ENCODE measurements around the gene EGR1. TPM values are rescaled to one million over a fixed set of nuclear protein-coding genes. Genes with fewer than 3 reads are reported as not detected.

Gene EGR1
- polyA plus RNA-seq, 1 donor from 2014 or later: 15.6 TPM

GRCh38 chr5:138466125-138466899 is 1.0 kb downstream of the EGR1 start:
- H3F3A ChIP-seq (ENCODE audit: insufficient read depth, low read length, poor library complexity, severe bottlenecking): no peaks in the 10 kb centered on the region
- H3K79me2 ChIP-seq (replicated peaks; ENCODE audit: insufficient read depth, low read length): no peaks in the 10 kb centered on the region
- H3K4me3 ChIP-seq (ENCODE audit: low read length): peak overlapping the region; percentile 84
- H3K27ac ChIP-seq (ENCODE audit: low read length): peak overlapping the region; percentile 71
- H3K27me3 ChIP-seq (ENCODE audit: insufficient read depth, low read depth, low read length): peaks cover 23% of the 10 kb centered on the region
- H3K9ac ChIP-seq (ENCODE audit: low read length): peak overlapping the region; percentile 99
- no peak overlapping the region for H2AFZ ChIP-seq (ENCODE audit: low read depth, low read length)
- H3K9me3 ChIP-seq (ENCODE audit: low read length): no peaks in the 10 kb centered on the region
- H3K4me2 ChIP-seq (ENCODE audit: low read length): peak overlapping the region; percentile 89
- no peaks in the 10 kb centered on the region for H3K9me2 ChIP-seq (ENCODE audit: insufficient read depth, low read length)
- peaks cover 4% of the 10 kb centered on the region for H4K20me1 ChIP-seq (ENCODE audit: insufficient read depth)
- no peaks in the 10 kb centered on the region for H3K36me3 ChIP-seq (ENCODE audit: insufficient read depth, low read length)
- TF ChIP-seq EZH2 (IDR thresholded peaks at IDR 0.05; ENCODE audit: borderline replicate concordance, insufficient read depth, low read length, poor library complexity, severe bottlenecking): no peak
- no peak for TF ChIP-seq CTCF (IDR thresholded peaks at IDR 0.05; ENCODE audit: poor library complexity, severe bottlenecking)
- TF ChIP-seq POLR2AphosphoS5 (IDR thresholded peaks at IDR 0.05): peak; percentile 6
- no peak for TF ChIP-seq RAD21 (conservative IDR thresholded peaks at IDR 0.05)
- no peak for TF ChIP-seq SMC3 (conservative IDR thresholded peaks at IDR 0.05; ENCODE audit: poor library complexity)

- Histone ChIP-seq H2AFZ (ENCODE audit: low read depth, low read length) (no peak overlapping the region), H3K9me2 (ENCODE audit: insufficient read depth, low read length) (no peaks in the 10 kb centered on the region), H3K27ac (ENCODE audit: low read length) (no peak overlapping the region), H3K4me2 (ENCODE audit: low read length) (no peak overlapping the region), H3K27me3 (ENCODE audit: insufficient read depth, low read depth, low read length) (peaks cover 23% of the 10 kb centered on the region), H3K79me2 (replicated peaks; ENCODE audit: insufficient read depth, low read length) (no peaks in the 10 kb centered on the region), H3K9ac (ENCODE audit: low read length) (peak overlapping the region; percentile 99), H3K9me3 (ENCODE audit: low read length) (no peaks in the 10 kb centered on the region), H3K36me3 (ENCODE audit: insufficient read depth, low read length) (no peaks in the 10 kb centered on the region), H3K4me3 (ENCODE audit: low read length) (peak overlapping the region; percentile 84), H4K20me1 (ENCODE audit: insufficient read depth) (peaks cover 4% of the 10 kb centered on the region), H3F3A (ENCODE audit: insufficient read depth, low read length, poor library complexity, severe bottlenecking) (no peaks in the 10 kb centered on the region)
- no peak for TF ChIP-seq EZH2 (IDR thresholded peaks at IDR 0.05; ENCODE audit: borderline replicate concordance, insufficient read depth, low read length, poor library complexity, severe bottlenecking)
- TF ChIP-seq EP300 (conservative IDR thresholded peaks at IDR 0.05; ENCODE audit: poor library complexity, severe bottlenecking): no peak
- TF ChIP-seq MXI1 (conservative IDR thresholded peaks at IDR 0.05; ENCODE audit: poor library complexity, severe bottlenecking): no peak
- TF ChIP-seq POLR2AphosphoS5 (IDR thresholded peaks at IDR 0.05): peak; percentile 62
- TF ChIP-seq CTCF (IDR thresholded peaks at IDR 0.05; ENCODE audit: poor library complexity, severe bottlenecking): no peak
- no peak for TF ChIP-seq TAF1 (IDR thresholded peaks at IDR 0.05; ENCODE audit: low read depth)
- no peak for TF ChIP-seq SMC3 (conservative IDR thresholded peaks at IDR 0.05; ENCODE audit: poor library complexity)
- TF ChIP-seq REST (IDR thresholded peaks at IDR 0.05; ENCODE audit: borderline replicate concordance): no peak
Observed at GRCh38 chr5:138466900-138467710, 1.8 kb downstream of the EGR1 start.

All from neural cell (in vitro differentiated cells).